HG02610 (cell line): ENCODE data around the gene CHMP3.
A peak's percentile ranks its signal among the peaks of the same experiment; 100 is the strongest.
"Not testable (repeated sequence)": the region's sequence is repeated elsewhere in the genome, so short reads cannot be mapped to it uniquely, and the experiment has no call there.

Experiments
- ATAC-seq: cut with Tn5 transposase; IDR thresholded peaks from one replicate; pipeline ENCODE4 v1.9.1; 2021; ENCODE audit warnings: mild to moderate bottlenecking, moderate library complexity; ENCODE audit not compliant: unreplicated experiment

The CHMP3 gene

GRCh38 chr2:86512892-86513291, 50.4 kb downstream of the CHMP3 start:
- no peak for ATAC-seq

GRCh38 chr2:86512034-86512433, 51.2 kb downstream of the CHMP3 start:
- no peak for ATAC-seq

DNA sequence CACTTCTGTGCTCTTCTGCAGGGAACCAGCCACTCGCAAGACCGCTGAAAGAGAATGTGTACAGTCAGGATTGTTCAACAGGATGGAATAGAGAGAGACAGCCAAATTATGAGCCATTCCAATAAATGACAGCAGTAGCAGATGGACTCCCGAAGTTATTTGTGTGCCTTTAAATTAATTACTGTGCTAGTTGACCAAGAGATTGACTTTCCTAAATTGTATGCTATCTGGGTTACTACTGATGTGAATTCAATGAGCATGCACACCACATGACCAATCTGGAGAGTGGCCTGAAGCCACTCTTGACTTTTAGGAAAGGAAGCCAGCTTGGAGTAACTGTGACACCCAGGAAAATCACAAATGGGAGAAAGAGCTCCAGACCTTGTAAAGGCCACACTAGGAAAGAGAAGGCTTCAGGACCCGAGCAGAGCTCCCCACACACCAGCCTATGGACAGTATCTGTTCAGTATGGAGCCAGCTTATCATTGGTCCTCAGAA, 52.8 kb downstream of the CHMP3 start:
- no peak for ATAC-seq

DNA sequence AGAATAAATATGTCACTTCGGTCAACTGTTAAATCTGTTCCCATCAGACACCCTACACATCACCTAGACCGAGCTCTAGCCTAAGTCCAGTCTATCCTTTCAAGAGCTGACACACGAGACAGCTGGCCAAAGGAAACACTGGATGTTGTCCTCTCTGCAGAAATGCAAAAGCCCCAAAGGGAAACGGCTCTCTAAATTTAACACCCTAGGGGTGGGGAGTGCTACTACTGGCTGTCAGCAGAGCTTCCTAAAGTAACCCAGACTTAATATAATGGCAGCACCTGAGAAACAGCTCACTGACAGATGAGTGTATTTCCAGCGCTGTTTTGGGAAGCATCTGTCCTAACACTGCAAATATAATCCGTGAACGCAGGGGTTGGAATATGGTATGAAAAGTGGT, 55.6 kb downstream of the CHMP3 start:
- ATAC-seq = no peak

- no peak for ATAC-seq
Measured at GRCh38 chr2:86500325-86501083, 62.7 kb downstream of the CHMP3 start.

GRCh38 chr2:86499326-86499725, 63.9 kb downstream of the CHMP3 start:
- no peak for ATAC-seq

GRCh38 chr2:86498468-86499260, 64.6 kb downstream of the CHMP3 start:
- no peak for ATAC-seq

DNA sequence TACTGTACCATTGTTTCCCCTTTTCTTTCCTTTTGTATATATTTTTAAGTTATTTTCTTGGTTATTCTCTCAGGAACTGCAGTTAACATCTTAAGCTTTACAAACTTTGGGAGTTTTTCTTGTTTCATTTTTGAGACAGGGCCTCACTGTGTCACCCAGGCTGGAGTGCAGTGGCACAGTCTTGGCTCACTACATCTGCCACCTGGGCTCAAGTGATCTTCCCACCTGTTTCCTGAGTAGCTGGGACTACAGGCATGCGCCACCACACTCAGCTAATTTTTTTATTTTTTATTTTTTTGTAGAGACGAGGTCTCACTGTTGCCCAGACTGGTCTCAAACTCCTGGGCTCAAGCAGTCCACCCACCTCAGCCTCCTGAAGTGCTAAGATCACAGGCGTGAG, 66.9 kb downstream of the CHMP3 start:
- ATAC-seq = not testable (repeated sequence)

DNA sequence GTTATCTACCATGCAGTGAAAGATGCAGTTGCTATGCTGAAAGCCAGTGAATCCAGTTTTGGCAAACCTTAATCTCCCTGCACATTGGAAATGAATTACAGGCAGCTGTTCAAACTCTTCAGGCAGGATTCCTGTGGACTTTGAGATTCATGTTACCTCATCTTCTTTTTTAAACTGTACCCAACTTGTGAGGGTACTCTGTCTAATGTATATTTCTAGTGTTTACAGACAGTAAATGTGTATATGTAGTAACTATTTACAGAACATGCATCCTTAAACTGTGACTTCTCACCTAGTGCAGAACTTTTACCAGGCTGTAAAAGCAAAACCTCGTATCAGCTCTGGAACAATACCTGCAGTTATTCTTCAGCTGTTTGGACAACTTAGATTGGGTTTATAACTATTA, 71.2 kb downstream of the CHMP3 start:
- ATAC-seq = no peak

- ATAC-seq = no peak
Measured at GRCh38 chr2:86491088-86491487, 72.2 kb downstream of the CHMP3 start.

DNA sequence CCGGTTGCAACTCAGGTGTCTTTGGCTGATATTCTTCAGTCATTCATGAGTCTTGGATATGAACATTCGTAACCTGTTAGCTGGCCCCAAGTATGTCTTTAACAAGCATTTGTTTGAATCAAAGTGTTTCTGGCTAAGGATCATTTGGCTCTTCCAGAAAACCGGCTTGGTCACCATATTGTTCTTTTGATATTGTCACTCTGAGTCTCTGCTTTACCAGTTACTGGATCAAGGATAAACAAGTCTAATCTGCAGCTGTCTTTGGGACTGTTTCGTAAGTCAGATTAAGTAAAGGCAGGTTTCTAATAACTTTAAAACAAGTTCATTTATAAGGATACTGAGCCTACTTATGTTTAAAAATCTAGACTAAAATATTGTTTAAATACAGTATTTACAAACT, 73.0 kb downstream of the CHMP3 start:
- no peak for ATAC-seq

DNA sequence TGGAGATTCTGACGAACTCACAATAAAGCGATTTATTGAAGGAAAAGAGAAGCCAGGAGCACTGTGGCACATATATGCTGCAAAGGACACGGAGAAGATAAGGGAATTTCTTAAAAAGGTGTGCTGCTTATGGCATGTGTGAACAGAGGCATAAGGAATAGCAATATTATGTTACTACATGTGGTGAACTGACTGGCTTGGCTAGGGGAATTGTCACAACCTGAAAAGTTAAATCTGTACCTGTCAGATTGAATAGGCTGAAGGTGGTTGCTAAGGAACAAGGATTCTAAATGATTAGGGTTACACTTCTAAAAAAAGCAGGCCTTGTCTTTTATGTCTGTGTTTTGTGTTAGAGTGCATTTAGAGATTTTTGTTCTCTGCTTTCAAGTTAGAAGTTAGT, 73.7 kb downstream of the CHMP3 start:
- no peak for ATAC-seq

DNA sequence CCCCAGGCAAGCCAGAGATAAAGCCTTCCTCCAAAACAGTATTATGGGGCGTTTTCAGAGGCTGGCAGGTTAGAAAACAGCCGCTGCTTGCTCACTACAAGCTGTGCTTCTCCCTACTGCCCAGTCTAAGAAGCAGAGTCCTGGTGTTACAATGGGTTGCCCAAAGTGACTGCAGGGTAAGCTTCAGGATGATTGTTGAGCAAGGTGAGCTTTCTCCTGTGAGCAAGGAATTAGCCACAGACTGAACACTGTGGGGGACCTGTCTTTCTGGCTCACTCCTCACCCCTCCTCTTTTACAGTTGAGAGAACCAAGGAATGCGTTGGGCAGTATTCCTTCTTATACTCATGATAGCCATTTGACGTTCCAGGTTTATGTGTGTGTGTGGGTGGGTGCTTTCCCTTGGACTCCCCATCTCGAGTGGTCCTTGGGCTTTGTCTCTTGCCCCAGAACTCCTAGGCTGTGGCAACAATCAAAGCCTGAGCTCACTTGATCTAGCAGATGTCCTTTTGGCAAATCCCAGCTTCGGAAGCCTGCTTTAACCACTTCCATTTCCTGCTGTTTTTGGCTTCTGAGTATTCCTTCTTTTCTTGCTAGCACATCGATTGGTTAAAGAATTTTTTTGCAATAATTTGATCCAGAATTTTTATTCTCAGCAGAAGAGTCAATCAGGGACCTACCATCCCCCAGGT, 74.5 kb downstream of the CHMP3 start:
- no peak for ATAC-seq

GRCh38 chr2:86487062-86487461, 76.2 kb downstream of the CHMP3 start:
- no peak for ATAC-seq

GRCh38 chr2:86485802-86486201, 77.4 kb downstream of the CHMP3 start:
- ATAC-seq = no peak

- no peak for ATAC-seq
Measured at GRCh38 chr2:86485103-86485502, 78.1 kb downstream of the CHMP3 start.

DNA sequence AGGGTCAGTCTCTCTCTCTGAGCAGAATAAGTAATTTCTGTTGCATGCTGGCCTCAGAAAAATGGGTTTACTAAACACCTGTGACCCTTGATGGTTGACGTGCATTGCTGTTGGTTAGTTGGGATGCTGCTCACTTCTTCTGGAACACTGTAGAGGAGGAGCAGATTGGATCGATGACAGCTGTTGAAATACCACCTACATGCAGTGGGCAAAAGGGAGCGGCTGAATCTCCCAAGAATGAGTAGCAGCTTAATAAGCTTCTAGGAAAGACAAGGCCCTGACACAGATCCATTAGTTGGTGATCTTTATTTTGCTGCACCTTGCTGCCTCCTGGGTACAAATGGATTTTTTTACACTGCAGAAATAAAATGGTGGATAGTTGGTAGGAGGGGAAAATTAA, 78.9 kb downstream of the CHMP3 start:
- no peak for ATAC-seq

DNA sequence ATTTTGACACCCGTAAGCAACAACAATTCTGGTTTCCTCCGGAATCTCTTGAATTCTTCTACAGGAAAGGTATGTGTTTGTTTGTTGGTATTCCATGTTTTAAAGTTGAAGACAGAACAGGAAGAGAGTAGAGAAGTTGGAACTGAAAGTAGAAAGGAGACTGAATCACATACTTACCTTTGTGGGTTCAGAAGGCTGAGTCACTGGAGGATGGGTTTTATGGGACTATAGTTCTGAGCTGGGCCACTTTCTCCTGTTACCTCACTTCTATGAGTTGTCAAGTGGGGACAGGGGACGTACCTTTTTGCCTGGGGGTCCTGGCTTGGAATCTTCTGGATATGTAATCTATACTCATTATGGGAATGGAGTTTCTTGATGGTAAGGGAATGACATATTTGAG, 81.2 kb downstream of the CHMP3 start:
- peak; percentile 55 for ATAC-seq

GRCh38 chr2:86480105-86480504, 83.1 kb downstream of the CHMP3 start:
- no peak for ATAC-seq

- no peak for ATAC-seq
Measured at GRCh38 chr2:86477349-86477748, 85.9 kb downstream of the CHMP3 start.

- ATAC-seq = no peak
Measured at GRCh38 chr2:86476918-86477317, 86.3 kb downstream of the CHMP3 start.

- ATAC-seq = no peak
Measured at GRCh38 chr2:86476092-86476491, 87.2 kb downstream of the CHMP3 start.
